Esophagus muscularis mucosa (tissue), 4 donors: ENCODE measurements around the gene CTDP1.

Experiments
- EP300 ChIP-seq: sonication (generic); formaldehyde crosslinking; IDR thresholded peaks from one replicate; pipeline ENCODE4 v1.6.1; 2017; ENCODE audit warnings: antibody characterized with exemption
- POLR2AphosphoS5 ChIP-seq, 2 donors: sonication (generic); formaldehyde crosslinking; IDR thresholded peaks; one replicate each; pipeline ENCODE4 v1.6.1; 2017; ENCODE audit warnings: antibody characterized with exemption in 2 of 2
- TF ChIP-seq, protein P1 (sequence below), 3 experiments: fragments of 200-600 bp in 2 of 3; fragments of 450-650 bp in 1 of 3; sonication (generic) in 2 of 3; IDR thresholded peaks; one replicate each; pipeline ENCODE4 v1.5.1; 2017 to 2019; ENCODE audit warnings: antibody characterized with exemption in 3 of 3, mild to moderate bottlenecking in 2 of 3, moderate library complexity in 1 of 3

DNA sequence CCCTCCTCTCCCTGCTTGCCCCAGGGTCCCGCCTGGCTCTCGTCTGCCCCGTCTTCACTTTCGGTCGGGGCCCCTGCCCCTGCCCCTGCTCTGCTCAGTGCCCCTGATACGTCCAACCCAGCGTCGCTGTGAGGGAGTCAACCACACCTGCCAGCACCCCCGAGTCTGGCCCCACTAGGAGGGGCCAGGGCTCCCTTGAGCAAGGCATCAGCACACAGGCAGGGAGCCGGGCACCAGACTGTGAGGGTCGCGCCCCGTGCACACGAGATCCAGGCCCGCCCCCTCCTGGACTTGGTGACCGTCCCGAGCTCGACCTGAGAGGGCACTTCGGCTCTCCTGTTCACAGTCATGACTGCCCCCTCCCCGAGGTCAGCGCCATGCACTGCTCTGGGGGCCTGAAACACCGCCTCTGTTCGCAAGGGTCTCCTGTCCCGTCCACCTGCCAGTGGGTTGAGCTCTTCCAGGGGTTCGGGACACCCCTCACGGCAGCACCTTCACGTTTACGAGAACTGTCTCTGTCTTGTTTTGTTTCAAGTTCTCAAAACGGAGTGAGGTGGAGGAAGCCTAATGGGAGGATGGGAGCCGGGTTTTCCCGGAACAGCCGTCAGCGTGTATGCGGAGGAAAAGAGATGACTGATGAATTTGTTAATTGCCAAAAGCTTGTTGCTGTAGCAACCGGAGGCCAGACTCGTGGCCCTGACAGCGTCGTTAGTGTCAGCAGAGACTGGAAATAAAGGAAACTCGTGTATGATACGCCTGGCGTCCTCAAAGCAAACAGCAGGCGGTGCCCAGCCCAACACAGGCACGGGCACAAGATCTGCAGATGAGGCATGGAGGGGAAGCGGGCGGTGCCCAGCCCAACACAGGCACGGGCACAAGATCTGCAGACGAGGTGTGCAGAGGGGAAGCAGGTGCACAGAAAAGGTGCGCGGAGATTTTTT lies 69.9 kb downstream of the CTDP1 start:
- TF ChIP-seq EP300 (no peak), POLR2AphosphoS5 (IDR thresholded peaks at IDR 0.05) (no peak)
- TF ChIP-seq, protein P1, sequence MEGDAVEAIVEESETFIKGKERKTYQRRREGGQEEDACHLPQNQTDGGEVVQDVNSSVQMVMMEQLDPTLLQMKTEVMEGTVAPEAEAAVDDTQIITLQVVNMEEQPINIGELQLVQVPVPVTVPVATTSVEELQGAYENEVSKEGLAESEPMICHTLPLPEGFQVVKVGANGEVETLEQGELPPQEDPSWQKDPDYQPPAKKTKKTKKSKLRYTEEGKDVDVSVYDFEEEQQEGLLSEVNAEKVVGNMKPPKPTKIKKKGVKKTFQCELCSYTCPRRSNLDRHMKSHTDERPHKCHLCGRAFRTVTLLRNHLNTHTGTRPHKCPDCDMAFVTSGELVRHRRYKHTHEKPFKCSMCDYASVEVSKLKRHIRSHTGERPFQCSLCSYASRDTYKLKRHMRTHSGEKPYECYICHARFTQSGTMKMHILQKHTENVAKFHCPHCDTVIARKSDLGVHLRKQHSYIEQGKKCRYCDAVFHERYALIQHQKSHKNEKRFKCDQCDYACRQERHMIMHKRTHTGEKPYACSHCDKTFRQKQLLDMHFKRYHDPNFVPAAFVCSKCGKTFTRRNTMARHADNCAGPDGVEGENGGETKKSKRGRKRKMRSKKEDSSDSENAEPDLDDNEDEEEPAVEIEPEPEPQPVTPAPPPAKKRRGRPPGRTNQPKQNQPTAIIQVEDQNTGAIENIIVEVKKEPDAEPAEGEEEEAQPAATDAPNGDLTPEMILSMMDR (IDR thresholded peaks at IDR 0.05) = no peak
